GM12873 (cell line): ENCODE measurements around the gene APOBEC3A.

Experiments used
- CTCF ChIP-seq: IDR thresholded peaks from 2 replicates; pipeline ENCODE4 v1.5.1; 2012; ENCODE audit warnings: low read depth, mild to moderate bottlenecking, moderate library complexity, low read length, control low read depth; ENCODE audit not compliant: insufficient read depth; ENCODE audit errors: missing control alignments

APOBEC3A gene

DNA sequence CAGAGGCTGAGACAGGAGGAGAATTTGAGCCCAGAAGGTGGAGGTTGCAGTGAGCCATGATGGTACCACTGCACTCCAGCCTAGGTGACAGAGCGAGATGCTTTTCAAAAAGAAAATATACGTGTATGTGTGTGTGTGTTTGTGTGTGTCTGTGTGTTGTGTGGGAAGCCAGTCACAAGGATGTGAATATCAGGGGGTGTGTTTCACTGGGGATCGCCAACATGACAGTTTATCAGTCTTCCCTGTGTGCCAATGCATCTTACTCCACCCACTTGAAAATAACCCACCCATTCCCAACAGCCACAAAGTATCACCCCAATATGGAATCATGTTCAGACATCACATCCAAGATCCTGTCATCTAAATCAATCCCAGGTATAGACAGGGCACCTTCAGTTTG is 14.4 kb downstream of the APOBEC3A start:
- TF ChIP-seq CTCF, result no peak

DNA sequence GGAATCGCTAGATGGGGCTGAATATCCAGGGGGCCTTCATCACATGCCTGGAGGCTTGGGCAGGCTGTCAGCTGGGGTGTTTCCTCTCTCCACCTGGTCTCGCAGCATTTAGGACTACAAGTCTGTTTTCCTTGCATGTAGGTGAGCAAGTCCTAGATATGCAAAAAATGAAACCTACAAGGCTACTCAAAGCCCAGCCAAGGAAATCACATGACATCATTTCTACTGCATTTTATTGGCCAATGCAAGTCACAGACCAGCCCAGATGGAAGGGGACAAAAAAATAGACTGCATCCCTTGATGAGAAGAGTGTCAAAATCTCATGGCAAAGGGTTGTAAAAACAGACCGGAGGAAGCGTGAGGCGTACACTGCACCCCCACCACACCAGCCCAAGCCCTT is 15.1 kb downstream of the APOBEC3A start:
- TF ChIP-seq CTCF, result no peak

- peak; percentile 80 for TF ChIP-seq CTCF
These were observed 16.1 kb downstream of the APOBEC3A start for GRCh38 chr22:38973289-38974169.

- TF ChIP-seq CTCF, result no peak
These were observed 16.9 kb downstream of the APOBEC3A start for GRCh38 chr22:38974170-38974825.

- TF ChIP-seq CTCF, result no peak
These were observed 17.4 kb downstream of the APOBEC3A start for GRCh38 chr22:38974826-38975175.

DNA sequence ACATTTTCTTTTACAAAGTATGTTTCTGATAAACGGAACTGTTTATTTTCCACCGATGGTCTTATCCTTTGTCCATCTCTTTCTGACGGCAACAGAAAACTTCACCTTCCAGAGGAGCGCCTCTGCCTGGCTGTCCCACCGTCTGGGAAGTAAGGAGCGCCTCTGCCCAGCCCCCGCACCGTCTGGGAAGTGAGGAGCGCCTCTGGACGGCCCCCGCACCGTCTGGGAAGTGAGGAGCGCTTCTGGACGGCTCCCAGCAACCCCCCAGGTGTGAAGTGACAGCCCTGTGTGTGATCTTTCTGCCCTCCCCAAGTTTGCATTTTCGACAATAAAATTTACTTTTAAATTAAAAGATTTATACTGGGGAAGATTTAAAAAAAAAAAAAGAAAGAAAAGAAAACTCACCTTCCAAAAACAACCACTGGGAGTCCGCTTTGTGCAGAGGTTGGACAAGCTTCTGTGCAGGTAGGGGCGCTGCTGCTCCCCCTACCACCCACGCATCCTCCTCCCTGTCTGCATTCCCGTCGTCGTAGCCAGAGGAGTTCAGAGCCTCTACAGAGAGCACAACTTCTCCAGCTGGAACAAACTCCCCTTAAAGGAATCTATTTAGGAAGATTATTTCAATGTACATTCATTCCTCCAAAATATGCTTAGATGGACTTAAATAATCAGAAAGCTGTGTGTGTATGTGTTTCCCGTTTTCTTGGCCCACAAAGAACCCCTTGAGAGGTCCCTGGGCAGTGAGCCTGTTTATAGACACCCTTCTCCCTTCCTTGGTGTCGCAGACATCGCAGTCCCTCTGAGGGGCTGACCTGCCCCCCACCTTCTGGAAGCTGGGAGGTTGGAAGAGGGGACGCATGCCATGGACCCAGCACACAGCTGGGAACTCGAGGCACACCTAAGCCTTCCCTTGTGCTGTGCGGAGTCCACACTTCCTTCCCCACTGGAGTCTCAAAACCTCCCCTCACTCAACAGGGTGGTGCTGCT is 23.9 kb downstream of the APOBEC3A start:
- TF ChIP-seq CTCF, result peak; percentile 58
